HG02981 (cell line): ENCODE data around the gene WWTR1.

Experiments used
- ATAC-seq: cut with Tn5 transposase; IDR thresholded peaks from one replicate; pipeline ENCODE4 v1.9.1; 2021; ENCODE audit warnings: mild to moderate bottlenecking, moderate library complexity; ENCODE audit not compliant: unreplicated experiment

Gene WWTR1

DNA sequence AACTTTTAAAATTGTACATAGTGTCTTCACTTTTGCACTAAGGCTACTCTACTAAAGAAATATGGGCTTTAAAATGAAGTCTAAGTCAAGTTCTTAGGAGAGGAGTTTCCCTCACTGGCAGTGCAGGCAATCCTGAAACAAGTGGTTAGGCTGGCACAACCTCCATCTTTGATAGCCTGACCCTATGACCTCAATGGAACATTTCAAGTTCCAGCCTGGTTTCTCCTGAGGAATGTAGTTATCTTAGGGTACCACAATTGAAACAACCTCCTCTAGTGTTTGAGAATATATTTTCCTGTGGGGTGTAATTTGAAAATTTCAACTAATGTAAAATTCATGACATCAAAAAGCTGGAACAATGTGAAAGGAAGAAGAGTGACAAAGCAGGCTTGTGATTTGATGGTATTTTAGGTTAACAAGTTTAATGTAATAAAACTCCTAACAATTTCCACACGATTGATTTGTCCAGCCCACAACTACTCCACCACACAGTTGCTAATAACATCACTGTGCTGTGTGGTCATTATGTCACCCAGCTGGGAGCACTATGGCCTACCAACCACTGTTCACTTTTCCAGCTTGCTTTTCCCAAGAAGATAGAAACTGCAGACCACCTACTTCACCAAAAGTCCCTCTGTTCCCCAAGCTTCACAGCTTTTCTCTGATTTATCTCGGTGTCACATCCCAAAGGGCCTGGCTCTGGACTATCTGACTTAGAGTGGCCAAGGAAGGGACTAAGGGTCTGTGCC lies 1.8 kb downstream of the WWTR1 start:
- ATAC-seq, result no peak

DNA sequence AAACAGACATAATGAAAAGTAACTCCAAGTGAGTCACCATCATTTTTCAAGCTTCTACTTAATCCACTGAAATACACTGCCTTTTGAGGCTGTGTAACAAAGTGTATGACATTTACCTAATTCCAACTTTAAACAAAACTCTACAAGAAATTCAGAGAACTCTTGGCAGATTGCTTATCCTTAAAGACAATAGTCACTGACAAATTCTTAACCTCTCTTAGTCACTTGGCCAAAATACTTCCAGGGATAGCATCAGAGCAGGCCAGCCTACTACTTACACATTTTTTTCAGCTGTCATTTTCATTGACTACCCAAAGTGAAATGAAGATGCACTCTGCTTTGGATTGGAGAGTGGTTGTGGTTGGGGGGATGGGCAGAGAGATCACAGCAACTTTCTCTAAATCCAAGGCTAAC lies 3.6 kb downstream of the WWTR1 start:
- ATAC-seq, result no peak

- ATAC-seq, result no peak
Measured at GRCh38 chr3:149653564-149653963, 4.3 kb downstream of the WWTR1 start.

DNA sequence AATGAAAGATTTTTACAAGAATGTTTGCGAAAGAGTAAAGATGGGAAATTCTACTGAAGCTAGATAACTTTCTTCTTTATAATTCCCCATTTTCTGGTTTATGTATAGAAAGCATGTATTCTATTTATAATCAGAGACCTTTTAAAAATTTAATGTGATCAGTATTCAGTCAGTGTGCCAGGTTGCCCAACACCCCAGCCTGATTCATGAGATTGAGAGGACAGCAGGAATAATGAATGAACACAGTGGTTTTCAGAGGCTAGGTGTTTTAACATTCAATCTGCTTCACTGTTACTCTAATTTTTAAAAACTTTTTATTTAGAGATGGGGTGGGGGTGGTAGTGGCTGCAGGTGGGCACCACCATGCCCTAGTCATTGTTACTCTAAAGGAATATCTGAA lies 4.7 kb downstream of the WWTR1 start:
- ATAC-seq, result no peak

GRCh38 chr3:149650828-149651227 lies 7.0 kb downstream of the WWTR1 start:
- no peak for ATAC-seq

DNA sequence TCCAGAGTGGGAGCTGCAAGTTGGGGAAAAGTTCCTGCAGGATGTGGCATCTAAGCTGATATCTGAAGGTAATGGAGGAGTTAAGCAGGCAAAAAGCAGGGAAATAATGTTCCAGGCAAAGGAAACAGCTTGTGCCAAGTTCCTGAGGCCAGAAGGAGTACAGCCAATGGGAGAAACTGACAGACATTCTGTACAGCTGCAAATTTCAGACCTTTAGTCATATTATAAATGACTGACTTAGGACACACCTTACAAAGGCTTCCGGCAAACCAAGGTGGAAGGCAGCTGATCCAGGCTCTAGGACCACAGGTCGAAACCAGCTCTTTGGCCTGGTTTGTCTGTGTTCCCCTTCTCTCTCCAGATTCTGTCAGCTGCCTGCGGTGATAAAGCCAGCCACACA lies 9.3 kb downstream of the WWTR1 start:
- no peak for ATAC-seq

GRCh38 chr3:149647812-149648211 lies 10.0 kb downstream of the WWTR1 start:
- ATAC-seq, result no peak

GRCh38 chr3:149647285-149647684 lies 10.5 kb downstream of the WWTR1 start:
- ATAC-seq, result peak; percentile 67

DNA sequence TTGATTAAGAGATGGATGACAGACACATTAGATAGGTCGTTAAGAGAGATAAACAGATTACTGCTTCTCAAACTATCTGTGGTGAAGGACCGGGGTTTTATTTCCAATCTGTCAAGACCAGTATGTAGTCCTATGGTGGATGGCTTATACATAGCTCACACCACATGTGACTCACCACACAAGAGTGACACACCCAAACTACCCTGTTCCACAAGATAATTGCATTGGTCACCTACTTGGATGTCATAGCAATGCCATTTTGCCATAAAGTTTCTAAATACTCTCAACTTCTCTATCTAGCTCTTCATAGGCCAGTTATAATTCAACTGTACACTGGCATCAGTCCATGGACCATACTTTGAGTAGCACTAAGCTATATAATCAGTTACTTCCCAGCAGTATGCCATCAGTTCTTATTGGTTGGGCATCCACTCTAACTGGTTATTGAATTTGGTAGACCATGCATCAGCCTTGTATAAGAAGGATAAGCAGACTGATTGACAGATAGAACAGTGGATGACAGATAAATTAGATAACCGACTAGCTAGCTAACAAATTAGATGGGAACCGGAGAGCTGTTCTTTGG lies 11.6 kb downstream of the WWTR1 start:
- no peak for ATAC-seq

- no peak for ATAC-seq
Measured at GRCh38 chr3:149643963-149644362, 13.9 kb downstream of the WWTR1 start.

DNA sequence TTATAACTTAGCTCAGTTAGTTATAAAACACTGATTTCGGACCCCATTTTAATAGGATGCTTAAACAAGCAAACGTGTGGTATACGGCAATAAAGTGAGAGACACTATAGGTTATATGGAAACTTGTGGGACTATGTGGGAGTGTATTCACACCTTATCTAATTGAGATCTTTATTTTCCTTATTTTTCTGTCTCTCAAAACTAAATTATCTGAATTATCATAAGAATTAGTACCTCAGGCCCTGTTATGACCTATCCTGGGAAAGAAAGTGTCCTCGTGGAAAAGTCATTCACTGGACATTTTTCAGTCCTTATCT lies 14.4 kb downstream of the WWTR1 start:
- ATAC-seq, result no peak

- ATAC-seq, result no peak
Measured at GRCh38 chr3:149640976-149641728, 16.7 kb downstream of the WWTR1 start.

GRCh38 chr3:149639093-149639486 lies 18.7 kb downstream of the WWTR1 start:
- ATAC-seq, result no peak

- no peak for ATAC-seq
Measured at GRCh38 chr3:149638228-149639092, 19.4 kb downstream of the WWTR1 start.

DNA sequence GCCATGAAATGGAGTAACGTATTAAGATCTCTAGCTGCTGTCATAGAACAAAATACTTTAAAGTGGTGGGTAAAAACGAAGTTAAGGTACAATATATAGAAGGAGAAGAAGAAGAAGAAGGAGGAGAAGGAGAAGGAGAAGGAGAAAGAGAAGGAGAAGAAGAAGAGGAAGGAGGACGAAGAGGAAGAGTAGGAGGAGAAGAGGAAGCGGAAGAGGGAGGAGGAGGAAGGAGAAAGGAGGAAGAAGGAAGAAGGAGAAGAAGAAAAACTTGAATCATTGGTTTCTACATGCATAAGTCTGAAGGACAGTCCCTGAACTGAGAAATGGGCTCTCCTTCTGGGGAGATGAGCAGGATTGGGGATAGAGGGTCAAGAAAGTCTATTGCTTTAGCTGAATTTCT lies 22.4 kb downstream of the WWTR1 start:
- ATAC-seq, result no peak

DNA sequence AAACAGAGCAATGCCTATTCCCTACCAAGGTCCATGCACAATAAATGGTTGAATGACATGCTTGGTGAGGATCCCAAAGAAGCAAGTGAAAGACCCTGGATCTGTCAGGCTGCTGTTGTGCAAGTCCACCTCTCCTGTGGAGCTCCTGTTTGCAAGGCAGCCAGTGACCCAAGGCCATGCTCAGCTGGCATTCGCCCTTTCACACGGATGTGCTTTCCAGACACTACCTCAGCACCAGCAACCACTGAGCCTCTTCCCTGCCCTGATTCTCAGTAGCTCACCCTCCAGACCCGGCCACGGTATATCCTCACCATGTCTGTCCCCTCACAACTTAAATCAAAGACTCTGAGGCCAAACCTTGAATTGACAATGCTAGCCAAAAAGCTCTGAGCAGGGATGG lies 23.3 kb downstream of the WWTR1 start:
- no peak for ATAC-seq

- ATAC-seq, result no peak
Measured at GRCh38 chr3:149634072-149634471, 23.8 kb downstream of the WWTR1 start.

- no peak for ATAC-seq
Measured at GRCh38 chr3:149632225-149632624, 25.6 kb downstream of the WWTR1 start.

- ATAC-seq, result no peak
Measured at GRCh38 chr3:149630806-149631205, 27.0 kb downstream of the WWTR1 start.

DNA sequence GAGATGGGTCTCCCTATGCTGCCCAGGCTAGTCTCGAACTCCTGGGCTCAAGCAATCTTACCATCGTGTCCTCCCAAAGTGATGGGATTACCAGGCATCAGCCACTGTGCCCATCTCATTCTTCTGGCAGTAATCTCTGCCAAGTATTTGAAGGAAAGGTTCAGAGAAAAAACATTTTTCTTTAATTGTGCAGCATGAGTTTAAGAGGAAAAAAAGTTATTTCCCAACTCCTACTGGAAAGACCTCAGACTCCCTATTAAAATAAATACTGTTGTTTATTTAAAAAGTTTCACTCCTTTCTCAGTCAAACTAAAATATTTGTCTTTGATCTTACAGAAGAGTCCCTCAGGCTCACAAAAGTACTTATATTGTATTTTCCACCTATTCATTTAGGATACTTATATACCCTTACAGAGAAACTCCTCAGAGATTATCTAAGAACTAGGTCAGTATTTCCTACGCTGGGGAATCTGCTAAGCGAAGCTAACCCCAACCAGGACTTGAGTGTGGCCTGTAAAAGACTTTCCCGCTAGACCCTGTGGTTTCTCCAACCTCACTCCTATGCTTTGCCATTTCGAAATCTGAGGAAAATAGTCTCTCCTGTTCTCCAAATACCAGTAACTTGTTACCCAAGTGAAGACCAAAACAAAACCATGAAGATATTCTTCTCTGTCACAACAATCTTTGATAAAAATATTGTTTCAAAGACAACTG lies 28.7 kb downstream of the WWTR1 start:
- no peak for ATAC-seq

- ATAC-seq, result no peak
Measured at GRCh38 chr3:149626671-149627070, 31.2 kb downstream of the WWTR1 start.
